HUES64 (cell line): ENCODE measurements around the gene MRPL1.

ENCODE experiments used
- H3K27ac ChIP-seq: 2 replicates; pipeline ENCODE4 v1.7.0; 2013; ENCODE audit warnings: low read depth, low read length, inconsistent platforms
- H3K27me3 ChIP-seq: 2 replicates; pipeline ENCODE4 v1.6.1; 2013; ENCODE audit warnings: mild to moderate bottlenecking, low read length; ENCODE audit not compliant: insufficient read depth
- H3K36me3 ChIP-seq: 2 replicates; pipeline ENCODE4 v1.6.1; 2013; ENCODE audit warnings: mild to moderate bottlenecking, low read length; ENCODE audit not compliant: insufficient read depth
- H3K4me1 ChIP-seq: 2 replicates; pipeline ENCODE4 v1.6.1; 2013; ENCODE audit warnings: mild to moderate bottlenecking, low read length, moderate library complexity; ENCODE audit not compliant: insufficient read depth
- H3K4me3 ChIP-seq: 2 replicates; pipeline ENCODE4 v1.5.1; 2013; ENCODE audit warnings: mild to moderate bottlenecking, low read length, moderate library complexity
- H3K9ac ChIP-seq: 2 replicates; pipeline ENCODE4 v1.6.1; 2013; ENCODE audit warnings: mild to moderate bottlenecking, low read depth, low read length
- H3K9me3 ChIP-seq: 2 replicates; pipeline ENCODE4 v1.6.1; 2013; ENCODE audit warnings: low read depth, low read length; ENCODE audit not compliant: insufficient read depth
- whole genome bisulfite sequencing: fragments of 150-250, 120-280 bp; methylation state at CpG from one replicate; pipeline ENCODE4 v1.1.7; 2013; ENCODE audit warnings: missing lambda C conversion rate; 5-methylcytosine and 5-hydroxymethylcytosine counted together

The MRPL1 gene

GRCh38 chr4:77990456-77990855 lies 127.8 kb downstream of the MRPL1 start:
- Histone ChIP-seq H3K9me3 (peaks cover 2% of the 10 kb centered on the region; the same call in 1 of the 2 replicates), H3K27me3 (no peaks in the 10 kb centered on the region), H3K27ac (no peak overlapping the region), H3K9ac (no peak overlapping the region), H3K4me3 (no peak overlapping the region), H3K36me3 (no peaks in the 10 kb centered on the region), H3K4me1 (peaks cover 12% of the 10 kb centered on the region)

GRCh38 chr4:77990904-77991358 lies 128.3 kb downstream of the MRPL1 start:
- Histone ChIP-seq H3K4me1 (peaks cover 12% of the 10 kb centered on the region), H3K27me3 (no peaks in the 10 kb centered on the region), H3K4me3 (no peak overlapping the region), H3K27ac (no peak overlapping the region), H3K36me3 (no peaks in the 10 kb centered on the region), H3K9me3 (no peaks in the 10 kb centered on the region), H3K9ac (no peak overlapping the region)
- WGBS, result 92% methylated on average over 2 of the region's 2 CpGs

- WGBS, result 94% methylated on average over 1 of the region's 1 CpG
- Histone ChIP-seq H3K36me3 (no peaks in the 10 kb centered on the region), H3K27ac (no peak overlapping the region), H3K4me1 (peaks cover 12% of the 10 kb centered on the region), H3K9me3 (no peaks in the 10 kb centered on the region), H3K4me3 (no peak overlapping the region), H3K9ac (no peak overlapping the region), H3K27me3 (no peaks in the 10 kb centered on the region)
These were observed 130.0 kb downstream of the MRPL1 start for GRCh38 chr4:77992581-77992980.

- Histone ChIP-seq H3K4me1 (peaks cover 12% of the 10 kb centered on the region), H3K27ac (no peak overlapping the region), H3K9me3 (no peaks in the 10 kb centered on the region), H3K36me3 (no peaks in the 10 kb centered on the region), H3K9ac (no peak overlapping the region), H3K4me3 (no peak overlapping the region), H3K27me3 (no peaks in the 10 kb centered on the region)
These were observed 131.6 kb downstream of the MRPL1 start for GRCh38 chr4:77994194-77994721.

- Histone ChIP-seq H3K27ac (no peak overlapping the region), H3K9ac (no peak overlapping the region), H3K9me3 (no peaks in the 10 kb centered on the region), H3K36me3 (no peaks in the 10 kb centered on the region), H3K27me3 (no peaks in the 10 kb centered on the region), H3K4me1 (peaks cover 12% of the 10 kb centered on the region), H3K4me3 (no peak overlapping the region)
- WGBS, result 59% methylated on average over 3 of the region's 3 CpGs
These were observed 133.4 kb downstream of the MRPL1 start for GRCh38 chr4:77996076-77996475.

- no peaks in the 10 kb centered on the region for H3K27me3 ChIP-seq
- H3K27ac ChIP-seq, result no peak overlapping the region
- no peak overlapping the region for H3K9ac ChIP-seq
- H3K4me1 ChIP-seq, result no peaks in the 10 kb centered on the region
- H3K36me3 ChIP-seq, result no peaks in the 10 kb centered on the region
- H3K9me3 ChIP-seq, result no peaks in the 10 kb centered on the region
- WGBS, result 93% methylated on average over 1 of the region's 1 CpG
- no peak overlapping the region for H3K4me3 ChIP-seq
These were observed 138.9 kb downstream of the MRPL1 start for GRCh38 chr4:78001531-78001930.

GRCh38 chr4:78002260-78002659 lies 139.6 kb downstream of the MRPL1 start:
- no peaks in the 10 kb centered on the region for H3K36me3 ChIP-seq
- H3K27ac ChIP-seq, result no peak overlapping the region
- 100% methylated on average over 1 of the region's 4 CpGs for WGBS
- no peak overlapping the region for H3K9ac ChIP-seq
- H3K4me3 ChIP-seq, result no peak overlapping the region
- no peaks in the 10 kb centered on the region for H3K4me1 ChIP-seq
- no peaks in the 10 kb centered on the region for H3K9me3 ChIP-seq
- H3K27me3 ChIP-seq, result no peaks in the 10 kb centered on the region
